H9 (cell line): Measurements from ENCODE around the gene CEP44. TPM values are rescaled to one million over a fixed set of nuclear protein-coding genes. Genes with fewer than 3 reads are reported as not detected.

Experiments used
- DNase-seq: peaks from one replicate; pipeline ENCODE4 v3.0.0-alpha.2; 2017
- H2AFZ ChIP-seq: one replicate; pipeline ENCODE4 v1.6.1; 2013; ENCODE audit warnings: mild to moderate bottlenecking, low read length, control low read depth, moderate library complexity
- H2AK5ac ChIP-seq: 2 replicates; pipeline ENCODE4 v1.6.1; 2013; ENCODE audit warnings: low read length, control low read depth, mixed read lengths; ENCODE audit not compliant: insufficient read length
- H2BK120ac ChIP-seq: one replicate; pipeline ENCODE4 v1.6.1; 2013; ENCODE audit warnings: low read depth, mild to moderate bottlenecking, low read length, control low read depth, inconsistent platforms; ENCODE audit not compliant: poor library complexity, severe bottlenecking
- H2BK12ac ChIP-seq: 2 replicates; pipeline ENCODE4 v1.6.1; 2013; ENCODE audit warnings: low read length, control low read depth, mixed read lengths, low read depth; ENCODE audit not compliant: insufficient read length
- H2BK15ac ChIP-seq: 2 replicates; pipeline ENCODE4 v1.6.1; 2013; ENCODE audit warnings: low read depth, low read length, control low read depth
- H2BK20ac ChIP-seq: one replicate; pipeline ENCODE4 v1.6.1; 2013; ENCODE audit warnings: low read depth, mild to moderate bottlenecking, low read length, control low read depth, inconsistent platforms; ENCODE audit not compliant: poor library complexity, severe bottlenecking
- H2BK5ac ChIP-seq: 2 replicates; pipeline ENCODE4 v1.6.1; 2013; ENCODE audit warnings: low read length, control low read depth, mixed read lengths; ENCODE audit not compliant: insufficient read length
- H3K14ac ChIP-seq: 2 replicates; pipeline ENCODE4 v1.6.1; 2013; ENCODE audit warnings: low read length, control low read depth; ENCODE audit not compliant: insufficient read depth
- H3K18ac ChIP-seq: 2 replicates; pipeline ENCODE4 v1.6.1; 2013; ENCODE audit warnings: low read depth, mild to moderate bottlenecking, mixed read lengths, low read length, control low read depth; ENCODE audit not compliant: insufficient read length
- H3K23ac ChIP-seq: 2 replicates; pipeline ENCODE4 v1.6.1; 2013; ENCODE audit warnings: low read length, control low read depth, mixed read lengths, low read depth; ENCODE audit not compliant: insufficient read length
- H3K23me2 ChIP-seq: 2 replicates; pipeline ENCODE4 v1.6.1; 2013; ENCODE audit warnings: low read depth, mild to moderate bottlenecking, mixed read lengths, low read length, control low read depth; ENCODE audit not compliant: insufficient read length, poor library complexity, severe bottlenecking
- H3K27ac ChIP-seq: 2 replicates; pipeline ENCODE4 v1.5.1; 2013; ENCODE audit warnings: low read length, control low read depth, mixed read lengths, low read depth; ENCODE audit not compliant: insufficient read length
- H3K27me3 ChIP-seq: 2 replicates; pipeline ENCODE4 v1.6.1; 2013; ENCODE audit warnings: low read length, control low read depth, inconsistent platforms; ENCODE audit not compliant: insufficient read depth
- H3K4ac ChIP-seq: 2 replicates; pipeline ENCODE4 v1.6.1; 2013; ENCODE audit warnings: low read depth, mild to moderate bottlenecking, control low read depth, inconsistent platforms, low read length, moderate library complexity
- H3K4me1 ChIP-seq: 2 replicates; pipeline ENCODE4 v1.6.1; 2013; ENCODE audit warnings: low read length, control low read depth, inconsistent platforms; ENCODE audit not compliant: insufficient read depth
- H3K4me2 ChIP-seq: 2 replicates; pipeline ENCODE4 v1.6.1; 2013; ENCODE audit warnings: low read length, control low read depth, mixed read lengths; ENCODE audit not compliant: insufficient read length, insufficient read depth
- H3K56ac ChIP-seq: 2 replicates; pipeline ENCODE4 v1.6.1; 2013; ENCODE audit warnings: low read depth, mild to moderate bottlenecking, mixed read lengths, low read length, control low read depth; ENCODE audit not compliant: insufficient read length
- H3K79me1 ChIP-seq: 2 replicates; pipeline ENCODE4 v1.6.1; 2013; ENCODE audit warnings: low read depth, mild to moderate bottlenecking, moderate library complexity, low read length, control low read depth, inconsistent platforms; ENCODE audit not compliant: insufficient read depth, poor library complexity, severe bottlenecking
- H3K79me2 ChIP-seq: 2 replicates; pipeline ENCODE4 v1.6.1; 2013; ENCODE audit warnings: low read length, control low read depth, inconsistent platforms; ENCODE audit not compliant: insufficient read depth
- H3K9ac ChIP-seq: 2 replicates; pipeline ENCODE4 v1.6.1; 2013; ENCODE audit warnings: low read length, control low read depth, mixed read lengths; ENCODE audit not compliant: insufficient read length; ENCODE audit errors: extremely low read depth
- H3K9me3 ChIP-seq: one replicate; pipeline ENCODE4 v1.6.1; 2013; ENCODE audit warnings: low read depth, low read length, inconsistent platforms; ENCODE audit not compliant: control insufficient read depth
- H3T11ph ChIP-seq: one replicate; pipeline ENCODE4 v1.6.1; 2013; ENCODE audit warnings: mild to moderate bottlenecking, low read length, control low read depth, inconsistent platforms
- H4K20me1 ChIP-seq: one replicate; pipeline ENCODE4 v1.6.1; 2013; ENCODE audit not compliant: control insufficient read depth, insufficient read length, insufficient read depth
- H4K5ac ChIP-seq: 2 replicates; pipeline ENCODE4 v1.6.1; 2013; ENCODE audit warnings: low read depth, mild to moderate bottlenecking, mixed read lengths, low read length, control low read depth; ENCODE audit not compliant: insufficient read length
- H4K8ac ChIP-seq: replicated peaks from 2 replicates; pipeline ENCODE4 v1.6.1; 2013; ENCODE audit warnings: low read length, control low read depth, mixed read lengths, low read depth; ENCODE audit not compliant: insufficient read length
- H4K91ac ChIP-seq: 2 replicates; pipeline ENCODE4 v1.6.1; 2013; ENCODE audit warnings: low read depth, mild to moderate bottlenecking, moderate library complexity, mixed read lengths, low read length, control low read depth; ENCODE audit not compliant: insufficient read length
- H3K27ac Mint-ChIP-seq, 3 experiments: 2 replicates in 2 of 3; 3 replicates in 1 of 3; pipeline ENCODE4 v1.8.0; 2020 to 2021; ENCODE audit warnings: mixed read lengths in 3 of 3, mild to moderate bottlenecking in 1 of 3, moderate library complexity in 1 of 3
- H3K27me3 Mint-ChIP-seq: 2 replicates; pipeline ENCODE4 v1.8.0; 2021; ENCODE audit warnings: low read depth, mild to moderate bottlenecking, moderate library complexity, mixed read lengths
- H3K36me3 Mint-ChIP-seq, 3 experiments: 2 replicates in 2 of 3; 3 replicates in 1 of 3; pipeline ENCODE4 v1.8.0; 2020 to 2021; ENCODE audit warnings: low read depth in 3 of 3, mixed read lengths in 3 of 3; ENCODE audit not compliant: insufficient read depth in 1 of 3
- H3K4me1 Mint-ChIP-seq, 2 experiments: 2 replicates each; pipeline ENCODE4 v1.8.0; 2020; ENCODE audit warnings: mixed read lengths in 2 of 2
- H3K4me3 Mint-ChIP-seq, 2 experiments: 2 replicates in 1 of 2; 3 replicates in 1 of 2; pipeline ENCODE4 v1.8.0; 2020 to 2021; ENCODE audit warnings: mild to moderate bottlenecking in 2 of 2, mixed read lengths in 2 of 2, moderate library complexity in 1 of 2
- H3K9me3 Mint-ChIP-seq, 2 experiments: 2 replicates in 1 of 2; 3 replicates in 1 of 2; pipeline ENCODE4 v1.8.0; 2020; ENCODE audit warnings: mild to moderate bottlenecking in 2 of 2, mixed read lengths in 2 of 2, moderate library complexity in 1 of 2
- CTCF ChIP-seq: fragments of 200-600 bp; sonication (generic); conservative IDR thresholded peaks from 3 replicates; pipeline ENCODE4 v1.8.0; 2021; ENCODE audit warnings: antibody characterized with exemption, mild to moderate bottlenecking
- WGBS: extraction: QIAGEN DNeasy Blood & Tissue Kit; methylation state at CpG from one replicate; pipeline ENCODE4 v1.1.7; 2013; ENCODE audit warnings: missing lambda C conversion rate, low lambda C conversion rate, mixed read lengths; ENCODE audit not compliant: insufficient read length; ENCODE audit errors: extremely low coverage; 5-methylcytosine and 5-hydroxymethylcytosine counted together
- total RNA-seq: library from RNA; stranded (reverse); gene quantifications from 2 replicates; pipeline ENCODE4 v1.2.1, GENCODE V29; 2021

Gene CEP44
- total RNA-seq, 1 experiment from 2014 or later = 16.5 TPM

- no peak overlapping the region for H2BK120ac ChIP-seq
- peaks cover 4% of the 10 kb centered on the region for H3K79me2 ChIP-seq
- no peak for TF ChIP-seq CTCF
- H3K79me1 ChIP-seq = peaks cover 5% of the 10 kb centered on the region
- no peak overlapping the region for H3K14ac ChIP-seq
- peaks cover 5% of the 10 kb centered on the region for H3K23me2 ChIP-seq
- H2BK12ac ChIP-seq = no peak overlapping the region
- H3K4me1 Mint-ChIP-seq = peaks cover 11 to 20% of the 10 kb centered on the region in 2 experiments
- no peak for DNase-seq
- H3K4ac ChIP-seq = no peak overlapping the region
- peak overlapping the region; percentile 96 to 99 for H3K4me3 Mint-ChIP-seq
- H3K56ac ChIP-seq = peak overlapping the region; percentile 99
- no CpG with 5 or more reads among the region's 6 CpGs for WGBS
- no peak overlapping the region for H2AK5ac ChIP-seq
- no peak overlapping the region for H4K91ac ChIP-seq
- H4K20me1 ChIP-seq = no peaks in the 10 kb centered on the region
- no peak overlapping the region for H3K18ac ChIP-seq
- H3T11ph ChIP-seq = no peak overlapping the region
- H3K27me3 ChIP-seq = no peaks in the 10 kb centered on the region
- H4K8ac ChIP-seq = no peak overlapping the region
- peak overlapping the region; percentile 100 for H3K9ac ChIP-seq
- H3K27ac Mint-ChIP-seq = peak overlapping the region; percentile 72 to 100 (median 100); a peak in 6 of 7 replicates
- no peak overlapping the region for H4K5ac ChIP-seq
- H3K9me3 ChIP-seq = no peaks in the 10 kb centered on the region
- H2BK20ac ChIP-seq = no peak overlapping the region
- H3K23ac ChIP-seq = no peak overlapping the region
- no peak overlapping the region for H2BK5ac ChIP-seq
- H2BK15ac ChIP-seq = no peak overlapping the region
- H3K9me3 Mint-ChIP-seq = no peaks in the 10 kb centered on the region; a peak in 1 of 5 replicates
- H3K27ac ChIP-seq = peak overlapping the region; percentile 97
- no peak overlapping the region for H2AFZ ChIP-seq
- no peaks in the 10 kb centered on the region for H3K27me3 Mint-ChIP-seq
- no peaks in the 10 kb centered on the region for H3K4me1 ChIP-seq
- no peaks in the 10 kb centered on the region; a peak in 1 of 7 replicates for H3K36me3 Mint-ChIP-seq
- H3K4me2 ChIP-seq = peak overlapping the region; percentile 84
These were observed 776 bp downstream of the CEP44 start for GRCh38 chr4:174284487-174284886.
